Natural killer cell (primary cell): ENCODE results near the gene WFDC1. TPM values are rescaled to one million over a fixed set of nuclear protein-coding genes. Genes with fewer than 3 reads are reported as not detected.

ENCODE experiments used
- ATAC-seq, 3 donors: fragments of 150-1000 bp in 2 of 3; fragments of 200-7000 bp in 1 of 3; cut with Tn5 transposase; 1 replicate in 1 of 3; 2 replicates in 2 of 3; pipeline ENCODE4 v1.10.0; 2021; ENCODE audit warnings: mild to moderate bottlenecking in 2 of 3, moderate library complexity in 2 of 3
- DNase-seq, 2 donors: peaks; one replicate each; pipeline versions ENCODE4 v3.0.0 to v3.0.0-alpha.2; 2013 to 2021; ENCODE audit warnings: mixed read lengths in 1 of 2
- H3K27ac ChIP-seq: one replicate; pipeline ENCODE4 v1.5.1; 2013; ENCODE audit warnings: mild to moderate bottlenecking, low read length
- H3K27me3 ChIP-seq: one replicate; pipeline ENCODE4 v1.6.1; 2013; ENCODE audit warnings: low read length; ENCODE audit not compliant: control insufficient read depth, insufficient read depth
- H3K36me3 ChIP-seq: one replicate; pipeline ENCODE4 v1.6.1; 2013; ENCODE audit warnings: low read length; ENCODE audit not compliant: control insufficient read depth, insufficient read depth
- H3K4me1 ChIP-seq: one replicate; pipeline ENCODE4 v1.6.1; 2013; ENCODE audit warnings: low read length; ENCODE audit not compliant: control insufficient read depth, insufficient read depth
- H3K4me3 ChIP-seq: one replicate; pipeline ENCODE4 v1.5.1; 2013; ENCODE audit warnings: low read length
- H3K9me3 ChIP-seq: one replicate; pipeline ENCODE4 v1.6.1; 2013; ENCODE audit warnings: low read length; ENCODE audit not compliant: control insufficient read depth, insufficient read depth
- H3K27ac Mint-ChIP-seq, 2 donors: one replicate each; pipeline ENCODE4 v1.8.0; 2022; ENCODE audit warnings: mild to moderate bottlenecking in 2 of 2, mixed read lengths in 2 of 2, moderate library complexity in 1 of 2
- H3K27me3 Mint-ChIP-seq, 2 donors: one replicate each; pipeline ENCODE4 v1.8.0; 2022; ENCODE audit warnings: low read depth in 2 of 2, mixed read lengths in 2 of 2
- H3K36me3 Mint-ChIP-seq: one replicate; pipeline ENCODE4 v1.8.0; 2022; ENCODE audit warnings: mixed read lengths
- H3K4me1 Mint-ChIP-seq, 2 donors: one replicate each; pipeline ENCODE4 v1.8.0; 2022; ENCODE audit warnings: mixed read lengths in 2 of 2
- H3K4me3 Mint-ChIP-seq: one replicate; pipeline ENCODE4 v1.8.0; 2022; ENCODE audit warnings: mild to moderate bottlenecking, moderate library complexity, mixed read lengths
- H3K9me3 Mint-ChIP-seq, 2 donors: one replicate each; pipeline ENCODE4 v1.8.0; 2022; ENCODE audit warnings: mixed read lengths in 2 of 2
- WGBS: methylation state at CpG from one replicate; pipeline ENCODE4 v1.1.7; 2013; ENCODE audit warnings: missing lambda C conversion rate; ENCODE audit not compliant: insufficient coverage; 5-methylcytosine and 5-hydroxymethylcytosine counted together
- intact Hi-C: fragments of 100-400 bp; cut with micrococcal nuclease; formaldehyde crosslinking; loops from one replicate; pipeline ENCODE4 v1.14.2; 2022
- total RNA-seq, 4 donors: library from RNA; stranded (reverse); fragments of 120-200 nt in 1 of 4; gene quantifications; one replicate each; pipeline versions ENCODE4 v1.2.3 to v1.2.4, GENCODE V29; 2013 to 2022
- TF ChIP-seq, protein P1 (sequence below): fragments of 200-600 bp; IDR thresholded peaks from one replicate; pipeline ENCODE4 v1.8.0; 2022; ENCODE audit warnings: antibody characterized with exemption

WFDC1 gene
- total RNA-seq, 3 donors from 2014 or later (not counting 1 experiment from before 2014, with no cell fraction given): not detected

- WGBS: 83% methylated on average over 6 of the region's 6 CpGs
- ATAC-seq (no peak), DNase-seq (no peak)
- Mint-ChIP-seq H3K4me3 (no peak overlapping the region), H3K27ac (no peak overlapping the region), H3K4me1 (no peaks in the 10 kb centered on the region), H3K36me3 (no peaks in the 10 kb centered on the region), H3K27me3 (peaks cover 18 to 33% of the 10 kb centered on the region in 2 donors), H3K9me3 (no peaks in the 10 kb centered on the region)
- no peaks in the 10 kb centered on the region for H3K27me3 ChIP-seq
- TF ChIP-seq, protein P1, sequence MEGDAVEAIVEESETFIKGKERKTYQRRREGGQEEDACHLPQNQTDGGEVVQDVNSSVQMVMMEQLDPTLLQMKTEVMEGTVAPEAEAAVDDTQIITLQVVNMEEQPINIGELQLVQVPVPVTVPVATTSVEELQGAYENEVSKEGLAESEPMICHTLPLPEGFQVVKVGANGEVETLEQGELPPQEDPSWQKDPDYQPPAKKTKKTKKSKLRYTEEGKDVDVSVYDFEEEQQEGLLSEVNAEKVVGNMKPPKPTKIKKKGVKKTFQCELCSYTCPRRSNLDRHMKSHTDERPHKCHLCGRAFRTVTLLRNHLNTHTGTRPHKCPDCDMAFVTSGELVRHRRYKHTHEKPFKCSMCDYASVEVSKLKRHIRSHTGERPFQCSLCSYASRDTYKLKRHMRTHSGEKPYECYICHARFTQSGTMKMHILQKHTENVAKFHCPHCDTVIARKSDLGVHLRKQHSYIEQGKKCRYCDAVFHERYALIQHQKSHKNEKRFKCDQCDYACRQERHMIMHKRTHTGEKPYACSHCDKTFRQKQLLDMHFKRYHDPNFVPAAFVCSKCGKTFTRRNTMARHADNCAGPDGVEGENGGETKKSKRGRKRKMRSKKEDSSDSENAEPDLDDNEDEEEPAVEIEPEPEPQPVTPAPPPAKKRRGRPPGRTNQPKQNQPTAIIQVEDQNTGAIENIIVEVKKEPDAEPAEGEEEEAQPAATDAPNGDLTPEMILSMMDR: no peak
- no peaks in the 10 kb centered on the region for H3K36me3 ChIP-seq
- H3K4me1 ChIP-seq: no peaks in the 10 kb centered on the region
- H3K27ac ChIP-seq: no peak overlapping the region
- intact Hi-C loops: no loop called here
- no peak overlapping the region for H3K4me3 ChIP-seq
- no peaks in the 10 kb centered on the region for H3K9me3 ChIP-seq
Observed at GRCh38 chr16:84247331-84247730, 47.3 kb upstream of the WFDC1 start.

- Mint-ChIP-seq H3K27ac (no peak overlapping the region), H3K27me3 (peaks cover 18 to 33% of the 10 kb centered on the region in 2 donors), H3K9me3 (no peaks in the 10 kb centered on the region), H3K36me3 (no peaks in the 10 kb centered on the region), H3K4me1 (no peaks in the 10 kb centered on the region), H3K4me3 (no peak overlapping the region)
- Histone ChIP-seq H3K36me3 (no peaks in the 10 kb centered on the region), H3K27me3 (no peaks in the 10 kb centered on the region), H3K9me3 (no peaks in the 10 kb centered on the region), H3K4me1 (no peaks in the 10 kb centered on the region), H3K27ac (no peak overlapping the region), H3K4me3 (no peak overlapping the region)
- DNase-seq: no peak
- TF ChIP-seq, protein P1: no peak
- ATAC-seq: no peak
- intact Hi-C loops: no loop called here
- 92% methylated on average over 5 of the region's 5 CpGs for WGBS
Observed at GRCh38 chr16:84247844-84248243, 46.8 kb upstream of the WFDC1 start.

GRCh38 chr16:84252184-84252583 lies 42.5 kb upstream of the WFDC1 start:
- H3K27ac Mint-ChIP-seq: no peak overlapping the region
- no peak for DNase-seq
- no peaks in the 10 kb centered on the region for H3K4me1 Mint-ChIP-seq
- Histone ChIP-seq H3K9me3 (no peaks in the 10 kb centered on the region), H3K36me3 (no peaks in the 10 kb centered on the region), H3K4me1 (no peaks in the 10 kb centered on the region), H3K27ac (no peak overlapping the region), H3K27me3 (no peaks in the 10 kb centered on the region), H3K4me3 (no peak overlapping the region)
- intact Hi-C loops: no loop called here
- TF ChIP-seq, protein P1: no peak
- 64% methylated on average over 7 of the region's 7 CpGs for WGBS
- no peaks in the 10 kb centered on the region for H3K9me3 Mint-ChIP-seq
- H3K27me3 Mint-ChIP-seq: peaks cover 14 to 19% of the 10 kb centered on the region in 2 donors
- H3K4me3 Mint-ChIP-seq: no peak overlapping the region
- no peak for ATAC-seq
- no peaks in the 10 kb centered on the region for H3K36me3 Mint-ChIP-seq

DNA sequence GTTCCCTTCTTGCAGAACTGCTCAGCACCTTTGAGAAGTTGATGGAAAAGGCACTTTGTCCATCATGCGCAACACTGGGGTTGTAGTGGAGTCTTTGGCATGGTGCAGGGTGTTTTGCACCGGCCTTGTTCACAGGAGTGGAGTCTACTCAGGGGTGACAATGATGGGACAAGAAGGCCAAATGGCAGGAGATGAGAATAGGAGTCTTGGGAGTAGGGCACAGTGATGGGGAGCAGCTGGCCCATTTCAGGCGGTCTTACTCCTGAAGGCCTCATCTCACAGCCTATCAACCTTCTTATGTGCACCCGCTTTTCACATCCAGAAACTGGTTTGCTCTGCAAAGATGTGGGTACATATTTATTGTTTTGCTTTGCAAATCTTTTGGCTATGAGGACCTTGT lies 41.5 kb upstream of the WFDC1 start:
- Mint-ChIP-seq H3K9me3 (no peaks in the 10 kb centered on the region), H3K4me1 (no peaks in the 10 kb centered on the region), H3K27ac (no peak overlapping the region), H3K36me3 (no peaks in the 10 kb centered on the region), H3K27me3 (peaks cover 17 to 19% of the 10 kb centered on the region in 2 donors), H3K4me3 (no peak overlapping the region)
- intact Hi-C loops: no loop called here
- ATAC-seq (no peak), DNase-seq (no peak)
- TF ChIP-seq, protein P1: no peak
- WGBS: 85% methylated on average over 4 of the region's 4 CpGs
- Histone ChIP-seq H3K36me3 (no peaks in the 10 kb centered on the region), H3K4me1 (no peaks in the 10 kb centered on the region), H3K4me3 (no peak overlapping the region), H3K27me3 (no peaks in the 10 kb centered on the region), H3K9me3 (no peaks in the 10 kb centered on the region), H3K27ac (no peak overlapping the region)
